Parathyroid adenoma (tissue), 2 donors: ENCODE data around the gene SNX21.

ENCODE experiments used
- H2AFZ ChIP-seq: fragments of 300-600 bp; sonication (generic); one replicate; pipeline ENCODE4 v1.7.0; 2017; ENCODE audit warnings: antibody characterized with exemption, mild to moderate bottlenecking
- H3K27ac ChIP-seq: fragments of 300-600 bp; sonication (generic); one replicate; pipeline ENCODE4 v1.7.0; 2017
- H3K27me3 ChIP-seq: fragments of 300-600 bp; sonication (generic); one replicate; pipeline ENCODE4 v1.7.0; 2017; ENCODE audit warnings: low read length; ENCODE audit not compliant: control insufficient read depth, insufficient read depth
- H3K36me3 ChIP-seq: fragments of 300-600 bp; sonication (generic); one replicate; pipeline ENCODE4 v1.7.0; 2017; ENCODE audit warnings: low read length; ENCODE audit not compliant: control insufficient read depth, insufficient read depth
- H3K4me1 ChIP-seq: fragments of 300-600 bp; sonication (generic); one replicate; pipeline ENCODE4 v1.7.0; 2017; ENCODE audit warnings: control low read depth
- H3K4me2 ChIP-seq: fragments of 300-600 bp; sonication (generic); one replicate; pipeline ENCODE4 v1.7.0; 2017; ENCODE audit warnings: low read length
- H3K4me3 ChIP-seq: fragments of 300-600 bp; sonication (generic); one replicate; pipeline ENCODE4 v1.7.0; 2017; ENCODE audit warnings: low read depth, low read length
- H3K79me2 ChIP-seq: fragments of 300-600 bp; sonication (generic); one replicate; pipeline ENCODE4 v1.7.0; 2017; ENCODE audit warnings: control low read depth
- H3K9ac ChIP-seq: fragments of 300-600 bp; sonication (generic); one replicate; pipeline ENCODE4 v1.7.0; 2017; ENCODE audit warnings: mild to moderate bottlenecking
- H3K9me3 ChIP-seq: fragments of 300-600 bp; sonication (generic); one replicate; pipeline ENCODE4 v1.7.0; 2017; ENCODE audit warnings: low read length; ENCODE audit not compliant: control insufficient read depth
- TF ChIP-seq, protein P1 (sequence below): fragments of 300-600 bp; sonication (generic); IDR thresholded peaks from one replicate; pipeline ENCODE4 v1.7.0; 2017; ENCODE audit warnings: antibody characterized with exemption, mild to moderate bottlenecking
- donor health status: primary hyperparathyroidism.

The SNX21 gene

DNA sequence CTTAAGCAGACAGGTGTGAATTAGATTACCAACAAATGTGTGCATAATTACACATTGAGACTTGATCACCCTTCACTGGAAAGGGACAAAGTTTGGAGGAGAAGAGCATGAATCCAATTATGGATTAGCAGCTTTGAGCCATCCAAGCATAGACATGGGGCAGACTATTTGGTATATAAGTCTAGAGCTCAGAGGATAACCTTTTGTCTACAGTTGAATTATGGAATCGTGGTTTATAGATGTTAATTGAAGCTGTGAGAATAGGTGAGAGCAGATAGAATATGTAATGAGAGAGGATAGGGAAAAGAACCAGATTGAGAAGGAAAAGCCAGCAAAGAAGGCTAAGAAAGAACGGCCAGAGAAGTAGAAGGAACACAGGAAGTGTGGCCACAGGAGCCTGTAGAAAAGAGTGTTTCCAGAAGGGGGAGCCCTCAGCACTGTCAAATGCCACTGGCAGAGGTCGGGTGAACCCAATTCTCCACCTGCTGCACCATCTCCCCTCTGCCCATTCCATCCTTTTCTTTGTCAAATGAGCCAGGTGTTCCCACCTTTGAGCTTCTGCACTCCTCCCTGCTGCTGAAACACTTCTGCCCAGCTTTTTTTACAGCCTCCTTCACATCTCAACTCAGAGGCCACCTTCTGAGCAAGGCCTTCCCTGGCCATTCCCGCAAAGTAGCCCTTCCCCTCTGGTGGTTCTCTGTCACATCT is 34.5 kb upstream of the SNX21 start:
- no peaks in the 10 kb centered on the region for H3K27me3 ChIP-seq
- no peak overlapping the region for H3K27ac ChIP-seq
- no peak overlapping the region for H3K4me2 ChIP-seq
- no peak overlapping the region for H3K9ac ChIP-seq
- no peaks in the 10 kb centered on the region for H3K36me3 ChIP-seq
- no peak overlapping the region for H2AFZ ChIP-seq
- TF ChIP-seq, protein P1, sequence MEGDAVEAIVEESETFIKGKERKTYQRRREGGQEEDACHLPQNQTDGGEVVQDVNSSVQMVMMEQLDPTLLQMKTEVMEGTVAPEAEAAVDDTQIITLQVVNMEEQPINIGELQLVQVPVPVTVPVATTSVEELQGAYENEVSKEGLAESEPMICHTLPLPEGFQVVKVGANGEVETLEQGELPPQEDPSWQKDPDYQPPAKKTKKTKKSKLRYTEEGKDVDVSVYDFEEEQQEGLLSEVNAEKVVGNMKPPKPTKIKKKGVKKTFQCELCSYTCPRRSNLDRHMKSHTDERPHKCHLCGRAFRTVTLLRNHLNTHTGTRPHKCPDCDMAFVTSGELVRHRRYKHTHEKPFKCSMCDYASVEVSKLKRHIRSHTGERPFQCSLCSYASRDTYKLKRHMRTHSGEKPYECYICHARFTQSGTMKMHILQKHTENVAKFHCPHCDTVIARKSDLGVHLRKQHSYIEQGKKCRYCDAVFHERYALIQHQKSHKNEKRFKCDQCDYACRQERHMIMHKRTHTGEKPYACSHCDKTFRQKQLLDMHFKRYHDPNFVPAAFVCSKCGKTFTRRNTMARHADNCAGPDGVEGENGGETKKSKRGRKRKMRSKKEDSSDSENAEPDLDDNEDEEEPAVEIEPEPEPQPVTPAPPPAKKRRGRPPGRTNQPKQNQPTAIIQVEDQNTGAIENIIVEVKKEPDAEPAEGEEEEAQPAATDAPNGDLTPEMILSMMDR, result peak; percentile 58
- H3K79me2 ChIP-seq, result no peaks in the 10 kb centered on the region
- H3K4me3 ChIP-seq, result no peak overlapping the region
- H3K4me1 ChIP-seq, result no peaks in the 10 kb centered on the region
- no peaks in the 10 kb centered on the region for H3K9me3 ChIP-seq

DNA sequence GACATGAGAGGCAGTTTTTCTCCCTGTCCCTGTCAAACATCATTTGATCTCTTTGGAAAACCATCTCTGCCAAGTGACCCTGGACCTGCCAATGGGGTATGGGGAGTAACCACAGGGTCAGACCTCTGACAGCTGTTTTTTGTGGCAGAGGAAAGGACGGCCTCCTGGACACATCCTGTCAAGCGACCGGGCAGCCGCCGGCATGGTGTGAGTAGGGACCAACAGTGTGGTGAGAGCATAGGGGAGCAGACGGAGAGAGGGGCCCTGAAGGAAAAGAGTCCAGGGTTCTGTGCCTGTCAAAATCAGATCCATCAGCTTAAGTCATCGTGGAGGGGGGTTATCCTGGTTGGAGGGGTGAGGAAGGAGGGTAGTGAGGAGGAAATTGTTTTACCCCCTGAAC is 31.7 kb upstream of the SNX21 start:
- Histone ChIP-seq H2AFZ (no peak overlapping the region), H3K79me2 (no peaks in the 10 kb centered on the region), H3K4me1 (no peaks in the 10 kb centered on the region), H3K36me3 (no peaks in the 10 kb centered on the region), H3K27ac (no peak overlapping the region), H3K9ac (no peak overlapping the region), H3K4me2 (no peak overlapping the region), H3K27me3 (no peaks in the 10 kb centered on the region), H3K4me3 (no peak overlapping the region), H3K9me3 (no peaks in the 10 kb centered on the region)
- TF ChIP-seq, protein P1, result no peak

DNA sequence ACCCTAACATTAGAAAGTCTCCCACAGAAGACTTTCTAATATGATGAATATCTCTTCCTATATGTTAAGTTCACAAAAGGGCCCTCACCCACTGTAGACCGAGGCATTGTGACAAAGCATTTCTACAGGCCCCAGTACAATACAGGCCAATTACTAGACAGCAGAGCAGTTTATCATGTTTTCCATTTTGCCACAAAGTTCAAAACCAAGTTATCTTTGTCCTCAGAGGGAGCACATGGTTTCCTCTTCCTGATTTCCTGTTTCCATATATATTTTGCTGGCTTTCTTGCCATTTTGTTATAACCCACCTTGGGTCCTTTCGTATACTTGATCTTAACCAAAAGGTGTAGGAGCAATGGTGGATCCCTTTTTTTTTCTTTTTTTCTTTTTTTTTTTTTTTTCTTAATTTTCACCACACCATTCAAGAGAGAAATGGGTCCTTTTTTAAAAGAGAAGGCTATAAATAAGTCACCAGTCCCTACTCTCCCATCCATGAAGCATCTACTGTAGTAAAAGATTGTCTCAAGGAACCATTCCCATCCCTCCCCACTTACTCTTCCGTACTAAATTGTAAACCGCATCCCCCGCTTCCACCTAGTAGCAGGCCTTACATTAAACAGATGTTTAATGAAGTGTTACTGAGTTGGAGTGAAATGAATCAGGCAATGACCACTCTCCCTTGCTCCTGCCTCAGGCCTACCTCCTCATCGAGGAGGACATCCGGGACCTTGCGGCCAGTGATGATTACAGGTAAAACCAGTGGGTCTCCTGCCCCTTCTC is 23.2 kb upstream of the SNX21 start:
- Histone ChIP-seq H3K4me1 (no peaks in the 10 kb centered on the region), H3K79me2 (no peaks in the 10 kb centered on the region), H3K36me3 (no peaks in the 10 kb centered on the region), H3K9me3 (no peaks in the 10 kb centered on the region), H3K27ac (no peak overlapping the region), H2AFZ (no peak overlapping the region), H3K27me3 (no peaks in the 10 kb centered on the region), H3K4me2 (no peak overlapping the region), H3K9ac (no peak overlapping the region), H3K4me3 (no peak overlapping the region)
- TF ChIP-seq, protein P1, result no peak

DNA sequence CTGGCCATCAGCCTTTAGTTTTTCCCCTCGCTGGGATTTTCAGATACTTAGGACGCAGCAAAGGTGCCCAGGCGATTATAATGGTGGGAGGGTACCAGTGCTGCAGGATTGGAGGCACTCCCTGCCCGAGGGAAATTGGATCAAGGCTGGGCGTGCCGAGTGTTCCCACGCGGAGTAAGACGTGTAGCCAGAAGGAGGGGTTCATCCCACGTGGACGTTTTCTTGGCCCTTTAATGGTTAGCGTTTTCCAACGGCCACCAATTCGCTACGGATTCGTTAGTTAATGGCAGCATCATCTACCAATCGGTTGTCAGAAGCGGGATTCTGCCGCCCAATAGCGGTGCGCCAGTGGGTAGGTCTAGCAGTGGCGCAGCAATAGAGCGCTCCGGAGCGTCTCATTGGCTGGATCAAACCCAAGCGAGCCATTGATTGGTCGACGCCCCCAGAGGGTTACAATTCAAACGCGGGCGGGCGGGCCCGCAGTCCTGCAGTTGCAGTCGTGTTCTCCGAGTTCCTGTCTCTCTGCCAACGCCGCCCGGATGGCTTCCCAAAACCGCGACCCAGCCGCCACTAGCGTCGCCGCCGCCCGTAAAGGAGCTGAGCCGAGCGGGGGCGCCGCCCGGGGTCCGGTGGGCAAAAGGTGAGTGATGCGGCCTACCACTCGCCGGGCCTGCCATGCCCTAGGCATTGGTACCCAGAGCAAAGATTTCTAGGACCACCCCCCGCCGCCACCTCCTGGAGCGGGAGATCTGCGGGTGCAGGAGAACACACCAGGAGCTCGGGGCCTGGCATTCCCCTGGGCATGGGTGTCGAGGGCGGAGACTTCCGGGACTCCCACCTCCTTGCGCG is 21.2 kb upstream of the SNX21 start, which contains the start of gene UBE2C:
Gene UBE2C, plus strand, starts transcription at position 488 of the 849 bp plus-strand sequence. Its CDS starts 52 bp downstream, at position 540.
- H3K9ac ChIP-seq, result no peak within 1 kb of the TSS
- H3K27ac ChIP-seq, result no peak within 1 kb of the TSS
- H3K27me3 ChIP-seq, result no peaks in the 10 kb centered on the region
- peak within 1 kb of the TSS; percentile 65 for H2AFZ ChIP-seq
- peak within 1 kb of the TSS; percentile 94 for H3K4me2 ChIP-seq
- H3K4me3 ChIP-seq, result peak within 1 kb of the TSS; percentile 39
- no peaks in the 10 kb centered on the region for H3K79me2 ChIP-seq
- TF ChIP-seq, protein P1, result no peak
- H3K36me3 ChIP-seq, result no peaks in the 10 kb centered on the region
- H3K4me1 ChIP-seq, result no peaks in the 10 kb centered on the region
- H3K9me3 ChIP-seq, result no peaks in the 10 kb centered on the region
